H4 (cell line): Measurements from ENCODE around the gene INO80D. TPM values are rescaled to one million over a fixed set of nuclear protein-coding genes. Genes with fewer than 3 reads are reported as not detected.
"Not testable (repeated sequence)": the region's sequence is repeated elsewhere in the genome, so short reads cannot be mapped to it uniquely, and the experiment has no call there.

ENCODE experiments used
- DNase-seq: peaks from one replicate; pipeline ENCODE4 v3.0.0-alpha.2; 2015; ENCODE audit warnings: low spot score
- total RNA-seq: library from RNA; depleted of rRNA; stranded (reverse); fragments of >200 nt; shearing (Covaris generic); gene quantifications from 2 replicates; pipeline ENCODE4 v1.2.3, GENCODE V29; 2014

INO80D gene
- total RNA-seq, 1 experiment from 2014 or later, result 2.3 TPM

DNA sequence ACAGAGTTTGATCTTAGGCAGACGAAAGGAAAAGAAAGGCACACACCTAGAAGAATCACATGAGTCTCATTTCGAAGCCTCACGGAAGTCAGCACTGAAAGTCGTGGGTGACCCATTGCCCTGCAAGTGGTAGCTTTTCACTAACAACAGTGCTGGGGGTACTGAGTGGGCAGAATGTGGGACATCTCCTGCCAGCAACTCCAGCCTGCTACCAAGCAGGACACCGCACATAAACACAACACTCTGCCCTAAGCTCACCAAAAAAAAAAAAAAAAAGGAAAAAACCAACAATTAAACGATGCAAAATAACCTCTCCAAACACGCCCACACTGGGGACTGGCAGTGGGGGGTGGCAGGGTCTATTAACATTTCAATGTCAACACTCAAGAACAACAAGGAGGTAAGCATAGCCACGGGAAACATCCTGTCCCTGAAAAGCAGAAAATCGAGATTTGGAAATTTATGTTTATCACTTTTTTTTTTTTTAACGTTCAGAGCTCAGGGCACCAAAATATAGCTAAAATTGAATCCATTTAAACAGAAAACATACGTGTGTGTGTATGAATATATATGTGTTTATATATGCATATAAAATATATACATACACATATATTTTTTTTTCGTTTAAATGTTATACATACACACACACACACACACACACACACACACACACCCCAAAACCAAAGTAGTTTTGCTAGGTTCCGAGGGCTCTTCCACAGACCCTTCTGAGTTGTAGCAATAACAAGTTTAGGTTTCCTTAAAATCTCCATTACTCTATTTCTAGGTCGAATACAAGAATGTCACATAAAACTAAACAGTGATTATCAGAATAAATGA, 2.2 kb downstream of the INO80D start:
- no peak for DNase-seq

DNA sequence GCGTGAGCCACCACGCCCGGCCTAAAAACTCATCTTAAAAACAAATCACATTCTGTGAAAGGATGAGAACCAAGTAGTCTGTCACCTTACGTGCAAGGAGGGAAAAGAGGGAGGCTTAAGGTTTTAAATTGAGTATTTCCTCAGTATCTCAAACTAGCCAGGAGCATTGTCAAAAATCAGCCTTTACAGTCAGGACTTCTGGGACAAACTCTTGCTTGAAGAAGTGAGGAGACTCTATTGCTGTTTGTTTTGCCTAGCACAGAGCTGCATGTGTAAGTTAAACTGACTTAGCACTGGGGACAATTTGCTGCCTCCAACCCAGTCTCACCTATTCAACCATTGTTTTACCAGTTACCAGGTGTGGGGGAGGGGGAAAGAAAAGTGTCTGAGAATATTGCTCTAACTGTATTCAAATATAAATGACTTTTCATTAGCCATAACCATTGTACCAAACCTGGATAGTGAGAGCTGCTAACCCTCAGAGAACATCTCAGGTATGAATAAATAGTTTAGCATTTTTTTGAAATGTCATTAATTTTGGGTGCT, 3.6 kb downstream of the INO80D start:
- DNase-seq, result no peak

DNA sequence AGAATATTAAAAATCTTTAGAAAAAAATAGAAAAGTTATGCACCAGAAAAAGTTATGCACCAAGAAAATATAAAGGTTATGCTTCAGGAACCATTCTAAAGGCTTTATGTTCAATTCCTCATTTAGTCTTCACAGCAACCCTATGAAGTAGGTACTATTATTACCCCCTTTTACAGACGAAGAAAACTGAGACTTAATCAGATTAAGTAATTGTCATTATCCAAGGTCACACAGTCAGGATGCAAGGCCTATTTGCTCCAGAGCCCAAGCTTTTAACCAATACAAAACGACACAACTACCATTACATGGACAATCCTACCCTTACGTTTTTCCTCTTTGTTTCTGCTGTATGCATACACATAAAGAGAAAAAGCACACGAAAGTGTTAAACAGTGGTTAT, 5.0 kb downstream of the INO80D start:
- no peak for DNase-seq

DNA sequence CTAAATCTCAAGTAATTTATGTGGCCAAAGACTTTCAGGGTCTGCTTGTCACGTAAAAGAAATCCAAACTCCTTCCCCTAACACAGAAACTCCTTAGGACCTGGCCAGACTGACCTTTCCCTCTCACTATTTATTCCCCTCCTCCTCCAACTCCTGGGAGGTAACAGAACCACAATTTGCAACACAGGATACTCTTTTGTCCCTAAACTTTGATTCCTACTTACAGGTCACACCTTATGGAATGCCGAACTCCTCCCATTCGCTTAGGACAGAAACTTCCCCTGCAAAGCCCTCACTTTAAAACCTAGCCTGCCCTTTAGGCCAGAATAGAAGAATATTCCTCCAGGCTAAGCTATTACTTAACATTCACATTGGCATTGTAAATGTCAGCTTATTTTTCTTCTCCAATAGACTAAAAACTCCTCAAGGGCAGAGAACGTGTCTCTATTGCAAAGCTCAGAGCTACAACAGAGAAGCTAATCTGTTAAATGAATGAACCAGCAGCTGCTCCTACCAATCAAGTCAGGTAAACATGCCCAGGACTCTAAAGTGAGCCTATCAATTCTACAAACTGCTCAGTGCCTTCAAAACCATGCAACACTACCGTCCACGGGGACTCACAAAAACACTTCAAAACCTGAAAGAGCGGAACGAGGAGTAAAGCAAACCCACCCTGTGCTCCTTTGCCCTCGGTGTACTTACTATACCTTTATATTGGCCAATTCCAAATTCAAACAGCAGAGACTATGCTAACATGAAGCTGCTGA, 6.1 kb downstream of the INO80D start:
- no peak for DNase-seq

DNA sequence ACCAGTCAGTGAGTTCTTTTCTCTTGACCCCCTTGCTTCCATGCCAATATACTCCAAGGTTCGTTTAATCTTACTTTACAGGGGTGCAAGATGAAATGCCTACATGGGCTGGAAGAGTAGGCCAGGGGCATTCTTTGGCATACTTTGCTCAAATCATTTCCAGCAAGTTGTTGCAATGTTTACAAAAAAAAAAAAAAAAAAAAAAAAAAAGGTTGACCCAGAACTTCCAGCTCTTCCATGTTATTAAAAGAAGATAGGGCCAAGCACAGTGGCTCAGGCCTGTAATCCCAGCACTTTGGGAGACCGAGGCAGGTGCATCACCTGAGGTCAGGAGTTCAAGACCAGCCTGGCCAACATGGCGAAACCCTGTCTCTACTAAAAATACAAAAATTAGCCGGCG, 8.1 kb downstream of the INO80D start:
- DNase-seq, result not testable (repeated sequence)

DNA sequence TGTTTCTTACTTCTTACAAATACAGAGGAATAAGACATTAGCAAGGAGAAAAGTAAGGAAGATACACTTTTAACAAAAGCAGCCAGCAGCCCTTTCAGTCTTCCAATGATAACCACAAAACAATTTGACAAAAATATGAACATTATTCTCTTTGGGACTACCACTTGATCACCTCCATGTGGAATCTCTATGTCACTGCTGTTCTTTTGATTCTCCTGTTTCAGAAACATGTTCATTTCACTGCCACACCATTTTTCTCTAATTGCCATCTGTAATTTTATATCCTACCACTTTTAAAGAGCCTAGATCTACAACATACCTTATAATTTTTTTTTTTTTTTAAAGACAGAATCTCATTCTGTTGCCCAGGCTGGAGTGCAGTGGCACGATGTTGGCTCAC, 10.9 kb downstream of the INO80D start:
- DNase-seq, result no peak

DNA sequence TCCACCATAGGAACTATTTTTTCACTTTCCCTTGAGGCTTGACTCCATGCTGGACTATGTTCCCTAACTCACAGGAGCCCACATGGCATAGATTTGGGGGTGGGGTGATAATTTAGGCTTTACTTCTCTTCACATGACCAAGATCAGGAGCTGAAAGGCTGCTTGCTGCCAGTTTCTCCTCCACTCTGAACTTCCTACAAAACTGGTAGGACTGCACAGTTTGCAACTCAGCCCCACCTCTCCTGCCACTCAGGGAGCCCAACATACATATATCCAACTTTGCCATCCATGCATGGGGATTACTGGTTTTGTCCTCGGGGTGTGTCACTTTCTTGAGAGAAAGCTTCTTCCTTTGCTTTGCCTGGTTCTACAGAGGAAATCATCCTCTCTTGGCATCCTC, 14.2 kb downstream of the INO80D start:
- DNase-seq, result no peak

DNA sequence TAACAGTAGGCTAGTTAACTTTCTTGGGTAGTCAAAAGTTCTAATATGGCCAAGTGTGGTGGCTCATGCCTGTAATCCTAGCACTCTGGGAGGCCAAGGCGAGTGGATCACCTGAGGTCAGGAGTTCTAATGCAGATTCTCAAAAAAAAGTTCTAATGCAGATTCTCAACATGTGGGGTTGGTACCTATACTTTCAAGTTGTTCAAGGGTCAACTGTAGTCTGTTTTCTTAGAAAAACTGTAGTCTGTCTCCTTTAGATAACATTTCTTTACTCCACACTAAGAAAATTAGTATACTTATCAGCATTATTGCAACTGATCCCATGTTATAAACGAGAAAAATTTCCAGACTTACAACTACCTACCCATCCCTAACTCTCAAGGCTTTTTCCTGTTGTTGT, 16.6 kb downstream of the INO80D start:
- no peak for DNase-seq

DNA sequence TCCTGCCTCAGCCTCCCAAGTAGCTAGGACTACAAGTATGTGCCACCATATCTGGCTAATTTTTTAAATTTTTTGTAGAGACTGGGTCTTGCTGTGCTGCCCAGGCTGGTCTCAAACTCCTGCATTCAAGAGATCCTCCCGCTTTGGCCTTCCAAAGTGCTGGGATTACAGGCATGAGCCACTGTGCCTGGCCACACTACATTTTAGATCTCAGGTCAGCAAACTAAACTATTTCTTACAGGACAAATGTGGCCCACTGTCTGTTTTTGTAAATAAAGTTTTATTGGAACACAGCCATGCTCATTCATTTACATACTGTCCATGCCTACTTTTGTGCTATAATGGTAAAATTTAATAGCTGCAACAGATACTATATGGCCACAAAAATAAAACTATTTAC, 17.8 kb downstream of the INO80D start:
- no peak for DNase-seq

DNA sequence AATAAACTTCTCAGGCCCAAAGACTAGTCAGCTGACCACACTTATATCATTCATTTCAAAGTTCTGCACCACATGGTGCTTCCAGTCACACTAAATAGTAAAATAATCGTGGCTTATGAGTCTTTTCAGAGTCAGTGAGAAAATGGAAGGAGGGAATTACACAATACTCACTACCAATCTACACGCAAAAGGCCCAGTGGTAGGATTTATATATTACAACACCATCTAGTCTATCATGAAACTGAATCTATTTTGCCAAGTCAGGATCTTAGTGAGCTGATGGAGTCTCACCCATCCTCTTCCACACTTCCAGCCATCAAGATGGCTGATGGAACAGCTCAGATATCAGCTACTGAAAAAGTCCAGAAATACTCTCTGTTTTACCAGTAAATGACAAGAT, 21.9 kb downstream of the INO80D start:
- no peak for DNase-seq

DNA sequence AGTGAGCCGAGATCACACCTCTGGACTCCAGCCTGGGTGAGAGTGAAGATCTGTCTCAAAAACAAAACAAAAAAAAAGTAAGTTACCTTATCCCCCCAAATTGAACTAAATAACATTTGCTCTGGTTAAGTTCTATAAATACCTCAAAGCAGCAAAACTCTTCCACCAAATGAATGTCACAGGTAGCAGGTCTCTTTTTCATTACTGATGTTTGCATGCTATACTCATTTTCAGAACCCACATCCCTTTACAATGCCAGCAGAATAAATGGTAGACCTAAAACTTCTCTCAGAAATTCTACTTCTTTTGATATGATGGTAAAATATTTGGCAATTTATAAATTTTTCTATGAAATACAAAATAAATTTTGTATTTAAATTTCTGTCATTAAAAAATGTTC, 22.3 kb downstream of the INO80D start:
- no peak for DNase-seq

DNA sequence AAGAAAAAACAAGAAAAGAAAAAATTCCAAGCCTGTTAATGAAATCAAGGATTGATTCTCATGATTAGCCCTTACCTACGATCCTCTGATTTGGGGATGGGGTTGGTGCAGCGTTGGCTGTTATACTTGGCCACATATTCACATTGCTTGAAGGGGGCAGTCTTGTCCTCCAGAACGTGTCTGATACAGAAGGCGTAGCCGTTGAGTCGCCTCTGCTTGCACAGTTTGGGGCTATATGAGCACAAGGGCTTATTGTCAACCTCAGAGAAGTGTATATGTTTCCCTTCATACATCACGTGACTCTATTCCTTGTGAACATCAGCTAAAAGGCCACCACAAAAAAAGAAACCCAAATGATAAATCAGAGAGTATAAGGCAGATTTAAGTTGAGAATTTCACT, 23.2 kb downstream of the INO80D start:
- DNase-seq, result no peak

DNA sequence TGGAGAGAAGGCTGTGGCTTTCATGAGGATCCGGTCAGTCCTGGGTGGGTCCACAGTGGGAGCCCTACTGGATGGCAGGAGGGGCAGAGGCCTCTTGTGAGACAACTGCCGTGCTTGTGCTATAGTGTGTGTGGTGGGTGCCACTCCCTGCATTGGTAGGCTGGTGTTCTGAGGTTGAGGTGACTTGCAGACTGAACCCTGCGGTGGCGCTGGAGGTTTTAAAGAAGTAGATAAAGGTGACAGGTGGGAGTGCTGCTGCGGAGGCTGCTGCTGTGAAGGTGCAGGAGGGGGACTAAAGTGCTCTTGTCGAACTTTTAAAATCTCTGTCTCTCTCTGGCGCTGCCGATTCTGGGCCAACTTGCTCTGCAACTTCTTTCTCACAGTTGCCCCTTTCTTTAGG, 29.7 kb downstream of the INO80D start:
- DNase-seq, result no peak

DNA sequence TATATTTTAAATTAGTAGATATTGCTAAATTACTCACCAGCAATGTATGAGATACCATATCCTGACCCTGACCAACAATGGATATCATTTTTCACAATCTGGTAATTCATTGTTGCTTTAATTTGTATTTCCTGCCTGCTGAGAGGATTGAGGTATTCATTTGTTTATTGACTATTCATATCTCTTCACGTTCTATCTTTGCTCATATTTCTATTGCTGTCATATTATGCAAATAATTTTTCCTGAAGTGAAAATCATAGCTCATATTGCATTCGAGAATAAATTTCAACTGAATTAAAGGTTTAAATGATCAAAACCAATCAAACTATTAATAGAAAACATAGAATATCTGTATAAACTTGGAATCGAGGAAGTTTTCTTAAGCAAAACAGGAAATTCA, 31.0 kb downstream of the INO80D start:
- no peak for DNase-seq

DNA sequence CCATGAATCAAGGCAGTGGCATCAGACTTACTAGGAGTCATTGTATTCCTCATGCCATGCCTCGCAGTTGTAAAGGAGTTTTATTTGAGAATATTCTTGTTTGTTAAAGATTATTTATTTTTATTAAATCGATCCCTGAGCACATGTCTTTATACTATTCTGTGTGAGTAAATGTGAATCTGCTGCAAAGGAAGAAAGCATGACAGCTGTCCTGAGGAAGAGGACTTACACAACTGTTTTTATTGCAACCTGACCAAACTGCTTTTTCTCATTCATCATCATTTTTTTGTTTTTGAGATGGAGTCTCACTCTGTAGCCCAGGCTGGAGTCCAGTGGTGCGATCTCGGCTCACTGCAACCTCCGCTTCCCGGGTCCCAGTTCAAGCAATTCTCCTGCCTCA, 34.1 kb downstream of the INO80D start:
- DNase-seq, result no peak

DNA sequence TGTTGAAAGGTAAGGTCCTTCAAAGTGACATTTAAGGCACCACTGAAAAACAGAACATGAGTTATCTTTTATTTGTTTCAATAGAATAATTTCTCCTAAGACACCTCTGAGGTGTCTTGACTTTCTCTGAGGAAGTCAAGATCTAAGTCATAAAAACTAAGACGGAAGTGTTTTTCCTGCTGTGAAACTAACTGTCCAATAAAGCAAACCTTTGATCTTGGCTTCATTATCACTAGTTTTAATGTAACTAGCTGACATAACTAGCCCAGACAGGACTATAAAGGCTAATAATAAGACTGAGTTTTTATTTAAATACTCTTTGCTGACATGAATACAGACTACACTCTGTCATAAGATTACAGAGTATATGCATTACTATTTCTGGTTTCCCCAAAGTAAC, 36.6 kb downstream of the INO80D start:
- no peak for DNase-seq

DNA sequence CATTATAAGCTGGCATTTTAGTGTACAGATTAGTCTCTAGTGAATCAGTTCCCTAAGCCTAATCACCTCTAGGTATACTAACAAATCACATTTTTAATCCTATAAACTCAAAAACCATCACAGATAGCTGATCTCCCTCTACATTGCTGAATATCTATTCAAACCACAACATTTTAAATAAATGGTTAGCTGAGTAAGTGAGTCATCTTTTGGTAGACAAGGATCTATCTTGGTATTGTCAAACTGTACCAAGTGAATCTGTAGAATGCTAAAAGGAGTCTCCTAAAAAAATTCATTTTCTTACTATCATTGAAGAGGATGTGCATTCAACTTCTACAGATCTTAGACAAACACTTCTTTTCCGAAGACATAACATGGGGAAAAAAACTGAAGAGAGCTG, 40.7 kb downstream of the INO80D start:
- no peak for DNase-seq

DNA sequence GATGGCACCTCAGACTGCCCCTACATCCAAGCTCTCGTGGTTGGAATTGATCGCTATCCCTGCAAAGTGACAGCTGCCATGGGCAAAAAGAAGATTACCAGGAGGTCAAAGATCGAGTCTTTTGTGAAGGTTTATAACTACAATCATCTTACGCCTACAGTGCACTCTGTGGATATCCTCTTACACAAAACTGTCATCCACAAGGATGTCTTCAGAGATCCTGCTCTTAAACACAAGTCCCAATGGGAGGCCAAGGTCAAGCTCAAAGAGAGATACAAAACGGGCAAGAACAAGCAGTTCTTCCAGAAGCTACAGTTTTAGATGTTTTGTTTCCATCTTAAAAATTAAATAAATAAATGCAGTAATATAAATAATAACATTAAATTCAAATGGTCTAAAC, 45.4 kb downstream of the INO80D start:
- DNase-seq, result no peak

DNA sequence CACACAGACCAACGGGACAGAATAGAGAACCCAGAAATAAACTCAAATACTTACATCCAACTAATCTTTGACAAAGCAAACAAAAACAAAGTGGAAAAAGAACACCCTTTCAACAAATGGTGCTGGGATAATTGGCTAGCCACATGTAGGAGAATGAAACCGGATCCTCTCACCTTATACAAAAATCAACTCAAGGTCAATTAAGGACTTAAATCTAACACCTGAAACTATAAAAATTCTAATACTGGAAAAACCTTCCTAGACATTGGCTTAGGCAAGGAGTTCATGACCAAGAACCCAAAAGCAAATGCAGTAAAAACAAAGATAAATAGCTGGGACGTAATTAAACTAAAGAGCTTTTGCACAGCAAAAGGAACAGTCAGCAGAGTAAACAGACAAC, 50.6 kb downstream of the INO80D start:
- not testable (repeated sequence) for DNase-seq

DNA sequence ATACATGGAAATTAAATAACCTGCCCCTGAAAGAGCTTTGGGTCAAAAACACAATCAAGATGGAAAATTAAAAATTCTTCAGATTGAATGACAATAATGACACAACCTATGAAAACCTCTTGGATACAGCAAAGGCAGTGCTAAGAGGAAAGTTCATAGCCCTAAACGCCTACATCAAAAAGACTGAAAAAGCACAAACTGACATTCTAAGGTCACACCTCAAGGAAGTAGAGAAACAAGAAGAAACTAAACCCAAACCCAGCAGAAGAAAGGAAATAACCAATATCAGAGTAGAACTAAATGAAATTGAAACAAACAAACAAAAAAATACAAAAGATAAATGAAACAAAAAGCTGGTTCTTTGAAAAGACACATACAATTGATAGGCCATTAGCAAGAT, 52.5 kb downstream of the INO80D start:
- DNase-seq, result not testable (repeated sequence)

DNA sequence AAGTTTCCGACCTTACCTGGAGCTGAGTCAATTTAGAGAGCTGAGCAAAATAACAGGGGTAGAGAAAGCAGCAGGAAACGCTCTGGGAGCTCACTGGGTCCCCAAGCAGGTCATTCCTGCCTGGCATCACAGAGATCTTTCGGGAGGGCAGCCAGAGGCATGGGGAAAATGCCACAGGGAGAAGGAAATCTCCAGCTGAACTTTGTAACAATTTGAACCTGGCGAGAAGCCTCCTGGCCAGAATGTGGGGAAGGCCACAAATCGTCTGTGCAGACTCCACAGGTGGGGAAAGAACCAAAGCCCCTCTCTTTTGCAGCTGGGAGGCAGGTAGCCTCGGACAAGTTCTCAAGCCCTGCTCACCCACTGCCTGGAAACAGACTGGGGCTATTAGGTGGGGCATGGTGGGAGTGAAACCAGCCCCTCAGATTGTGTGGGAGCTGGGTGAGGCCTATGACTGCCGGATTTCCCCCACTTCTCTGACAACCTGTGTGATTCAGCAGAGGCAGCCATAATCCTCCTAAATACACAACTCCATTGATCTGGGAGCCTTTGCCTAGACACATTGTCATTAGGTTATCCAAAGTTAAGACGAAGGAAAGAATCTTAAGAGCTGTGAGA, 53.9 kb downstream of the INO80D start:
- DNase-seq, result no peak

DNA sequence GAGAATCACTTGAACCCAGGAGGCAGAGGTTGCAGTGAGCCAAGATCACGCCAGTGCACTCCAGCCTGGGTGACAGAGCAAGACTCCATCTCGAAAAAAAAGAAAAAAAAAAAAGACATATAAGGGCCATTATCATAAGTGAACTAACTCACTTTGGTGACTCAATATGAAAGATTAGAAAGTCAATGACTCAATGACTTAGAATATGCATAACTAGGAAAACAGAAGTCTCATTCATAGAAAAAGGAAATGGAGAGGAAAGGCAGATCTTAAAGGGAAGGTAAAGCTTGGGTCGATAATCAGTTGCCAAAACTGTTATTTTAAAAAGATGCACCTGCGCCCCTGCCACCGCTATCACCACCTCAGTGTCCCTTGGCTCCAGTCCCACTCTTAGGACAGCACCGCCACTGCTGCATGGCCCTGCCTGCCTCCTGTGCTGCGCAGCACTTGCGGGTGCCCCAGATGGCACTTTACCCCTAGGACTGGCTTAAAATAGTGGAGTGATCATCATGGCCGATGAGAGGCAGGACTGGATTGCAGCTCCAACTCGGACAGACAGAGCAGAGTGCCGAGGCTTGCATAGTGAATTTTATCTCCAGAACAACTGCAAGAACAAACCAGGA, 54.7 kb downstream of the INO80D start:
- DNase-seq, result no peak
